SK-N-SH treated with all-trans-retinoic acid at 6 μM for 48 hours (cell line): ENCODE data around the gene ITGB7.

ENCODE experiments used
- ARNTL ChIP-seq: fragments of 450-650 bp; formaldehyde crosslinking; IDR thresholded peaks from 2 replicates; pipeline ENCODE4 v1.5.0; 2020; ENCODE audit warnings: low read depth, mild to moderate bottlenecking, moderate library complexity, borderline replicate concordance
- BACH2 ChIP-seq: fragments of 250-450 bp; sonication (Bioruptor Pico); IDR thresholded peaks from 2 replicates; pipeline ENCODE4 v1.9.0; 2021; ENCODE audit warnings: mild to moderate bottlenecking, borderline replicate concordance
- CSDC2 ChIP-seq: fragments of 250-450 bp; sonication (Bioruptor Pico); IDR thresholded peaks from 2 replicates; pipeline ENCODE4 v1.5.0; 2020; ENCODE audit warnings: mild to moderate bottlenecking, moderate library complexity
- ESRRG ChIP-seq: fragments of 250-450 bp; sonication (Bioruptor Pico); IDR thresholded peaks from 2 replicates; pipeline ENCODE4 v1.6.1; 2021; ENCODE audit warnings: mild to moderate bottlenecking
- OSR1 ChIP-seq: fragments of 250-450 bp; sonication (Bioruptor Pico); IDR thresholded peaks from 2 replicates; pipeline ENCODE4 v1.8.0; 2022; ENCODE audit warnings: moderate library complexity, mild to moderate bottlenecking, inconsistent platforms
- PATZ1 ChIP-seq: fragments of 250-450 bp; sonication (Bioruptor Pico); IDR thresholded peaks from 2 replicates; pipeline ENCODE4 v1.8.0; 2020; ENCODE audit warnings: mild to moderate bottlenecking, moderate library complexity, borderline replicate concordance
- PPARA ChIP-seq: fragments of 250-450 bp; sonication (Bioruptor Pico); IDR thresholded peaks from 2 replicates; pipeline ENCODE4 v1.5.0; 2020; ENCODE audit warnings: mild to moderate bottlenecking, borderline replicate concordance
- RARB ChIP-seq: fragments of 250-450 bp; sonication (Bioruptor Pico); IDR thresholded peaks from 2 replicates; pipeline ENCODE4 v1.8.0; 2021; ENCODE audit warnings: mild to moderate bottlenecking, moderate library complexity
- SNAI2 ChIP-seq: fragments of 250-450 bp; sonication (Bioruptor Pico); IDR thresholded peaks from 2 replicates; pipeline ENCODE4 v1.5.0; 2020; ENCODE audit warnings: mild to moderate bottlenecking, moderate library complexity
- TCF4 ChIP-seq: fragments of 250-450 bp; sonication (Bioruptor Pico); IDR thresholded peaks from 2 replicates; pipeline ENCODE4 v1.8.0; 2021; ENCODE audit warnings: mild to moderate bottlenecking, moderate library complexity, borderline replicate concordance
- ZFP3 ChIP-seq: fragments of 250-450 bp; sonication (Bioruptor Pico); IDR thresholded peaks from 2 replicates; pipeline ENCODE4 v1.5.0; 2020; ENCODE audit warnings: mild to moderate bottlenecking, moderate library complexity
- ZFP30 ChIP-seq: fragments of 450-650 bp; formaldehyde crosslinking; IDR thresholded peaks from 2 replicates; pipeline ENCODE4 v1.5.0; 2022; ENCODE audit warnings: mild to moderate bottlenecking, moderate library complexity
- ZNF70 ChIP-seq: fragments of 450-650 bp; formaldehyde crosslinking; IDR thresholded peaks from 2 replicates; pipeline ENCODE4 v1.5.0; 2020; ENCODE audit warnings: mild to moderate bottlenecking, moderate library complexity
- ZNF8 ChIP-seq: fragments of 450-650 bp; formaldehyde crosslinking; IDR thresholded peaks from 2 replicates; pipeline ENCODE4 v1.5.0; 2020; ENCODE audit warnings: mild to moderate bottlenecking, moderate library complexity

- TF ChIP-seq PATZ1 (CRISPR knock-in tag) (no peak), ZFP3 (no peak), TCF4 (CRISPR knock-in tag) (no peak), OSR1 (CRISPR knock-in tag) (no peak), ZNF8 (CRISPR knock-in tag) (no peak), ZFP30 (CRISPR knock-in tag) (no peak), SNAI2 (CRISPR knock-in tag) (no peak), RARB (CRISPR knock-in tag) (no peak), ZNF70 (CRISPR knock-in tag) (no peak), ESRRG (CRISPR knock-in tag) (no peak), BACH2 (CRISPR knock-in tag) (no peak), ARNTL (no peak), PPARA (CRISPR knock-in tag) (no peak), CSDC2 (CRISPR knock-in tag) (no peak)
Observed at GRCh38 chr12:53207042-53207441, at the start of gene ITGB7.
